ENCODE measurements around the gene PIM3.

- TF ChIP-seq CTCF (IDR thresholded peaks at IDR 0.05; ENCODE audit: control extremely low read depth in 1 of 3, insufficient read depth in 1 of 3, low read depth in 1 of 3, low read length in 3 of 3) (no peak), TAF1 (IDR thresholded peaks at IDR 0.05; ENCODE audit: low read depth, low read length) (no peak), POLR2A (IDR thresholded peaks at IDR 0.05; ENCODE audit: control extremely low read depth in 1 of 2, low read depth in 2 of 2, low read length in 2 of 2) (no peak), ZNF274 (IDR thresholded peaks at IDR 0.05; ENCODE audit: borderline replicate concordance, extremely low read depth, low read length) (no peak), SP2 (IDR thresholded peaks at IDR 0.05; ENCODE audit: low read length) (no peak), SP1 (IDR thresholded peaks at IDR 0.05; ENCODE audit: low read depth, low read length) (no peak)
These were observed 48.5 kb upstream of the PIM3 start for GRCh38 chr22:49911881-49912625.

Measured in H1 (cell line).